GM12873 (cell line): ENCODE data around the gene OSBPL5.

Experiments used
- TF ChIP-seq, protein P1 (sequence below): IDR thresholded peaks from 2 replicates; pipeline ENCODE4 v1.5.1; 2012; ENCODE audit warnings: low read depth, mild to moderate bottlenecking, moderate library complexity, low read length, control low read depth; ENCODE audit not compliant: insufficient read depth; ENCODE audit errors: missing control alignments

Gene OSBPL5

DNA sequence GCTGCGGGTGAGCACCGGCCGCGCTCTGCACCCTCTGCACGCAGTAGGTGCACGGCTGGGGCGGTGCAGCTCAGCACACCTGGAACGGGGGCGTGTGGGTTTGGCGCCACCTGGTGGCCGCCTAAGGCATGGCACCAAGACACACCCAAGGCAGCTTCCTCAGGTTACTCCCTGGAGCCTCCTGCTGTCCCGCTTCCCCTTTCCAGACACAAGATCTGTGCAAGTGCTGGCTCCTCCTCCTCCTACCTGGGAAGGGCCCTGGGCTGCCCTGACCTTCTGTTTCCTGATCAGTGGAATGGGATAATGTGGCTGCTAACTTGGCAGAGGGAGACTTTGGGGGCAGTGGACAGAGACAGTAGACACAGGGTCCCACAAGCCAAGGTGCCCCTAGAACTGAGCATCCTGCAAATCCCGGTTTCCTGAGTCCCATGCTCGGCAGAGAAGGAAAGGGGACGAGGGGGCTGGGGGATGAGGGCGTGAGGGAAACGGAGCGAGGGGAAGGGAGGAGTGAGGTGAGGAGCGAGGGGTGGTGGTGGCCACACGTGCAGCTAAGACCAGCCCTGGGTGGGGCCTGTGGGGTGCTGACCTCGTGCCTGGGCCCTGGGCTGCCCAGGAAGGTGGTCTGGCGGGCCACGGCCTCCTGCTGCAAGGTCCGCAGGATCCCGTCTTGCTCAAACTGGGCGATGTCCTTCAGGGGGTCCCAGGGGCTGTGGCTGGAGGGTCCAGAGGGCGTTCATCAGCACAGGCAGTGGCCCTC lies 73.1 kb downstream of the OSBPL5 start:
- TF ChIP-seq, protein P1, sequence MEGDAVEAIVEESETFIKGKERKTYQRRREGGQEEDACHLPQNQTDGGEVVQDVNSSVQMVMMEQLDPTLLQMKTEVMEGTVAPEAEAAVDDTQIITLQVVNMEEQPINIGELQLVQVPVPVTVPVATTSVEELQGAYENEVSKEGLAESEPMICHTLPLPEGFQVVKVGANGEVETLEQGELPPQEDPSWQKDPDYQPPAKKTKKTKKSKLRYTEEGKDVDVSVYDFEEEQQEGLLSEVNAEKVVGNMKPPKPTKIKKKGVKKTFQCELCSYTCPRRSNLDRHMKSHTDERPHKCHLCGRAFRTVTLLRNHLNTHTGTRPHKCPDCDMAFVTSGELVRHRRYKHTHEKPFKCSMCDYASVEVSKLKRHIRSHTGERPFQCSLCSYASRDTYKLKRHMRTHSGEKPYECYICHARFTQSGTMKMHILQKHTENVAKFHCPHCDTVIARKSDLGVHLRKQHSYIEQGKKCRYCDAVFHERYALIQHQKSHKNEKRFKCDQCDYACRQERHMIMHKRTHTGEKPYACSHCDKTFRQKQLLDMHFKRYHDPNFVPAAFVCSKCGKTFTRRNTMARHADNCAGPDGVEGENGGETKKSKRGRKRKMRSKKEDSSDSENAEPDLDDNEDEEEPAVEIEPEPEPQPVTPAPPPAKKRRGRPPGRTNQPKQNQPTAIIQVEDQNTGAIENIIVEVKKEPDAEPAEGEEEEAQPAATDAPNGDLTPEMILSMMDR = peak; percentile 99

DNA sequence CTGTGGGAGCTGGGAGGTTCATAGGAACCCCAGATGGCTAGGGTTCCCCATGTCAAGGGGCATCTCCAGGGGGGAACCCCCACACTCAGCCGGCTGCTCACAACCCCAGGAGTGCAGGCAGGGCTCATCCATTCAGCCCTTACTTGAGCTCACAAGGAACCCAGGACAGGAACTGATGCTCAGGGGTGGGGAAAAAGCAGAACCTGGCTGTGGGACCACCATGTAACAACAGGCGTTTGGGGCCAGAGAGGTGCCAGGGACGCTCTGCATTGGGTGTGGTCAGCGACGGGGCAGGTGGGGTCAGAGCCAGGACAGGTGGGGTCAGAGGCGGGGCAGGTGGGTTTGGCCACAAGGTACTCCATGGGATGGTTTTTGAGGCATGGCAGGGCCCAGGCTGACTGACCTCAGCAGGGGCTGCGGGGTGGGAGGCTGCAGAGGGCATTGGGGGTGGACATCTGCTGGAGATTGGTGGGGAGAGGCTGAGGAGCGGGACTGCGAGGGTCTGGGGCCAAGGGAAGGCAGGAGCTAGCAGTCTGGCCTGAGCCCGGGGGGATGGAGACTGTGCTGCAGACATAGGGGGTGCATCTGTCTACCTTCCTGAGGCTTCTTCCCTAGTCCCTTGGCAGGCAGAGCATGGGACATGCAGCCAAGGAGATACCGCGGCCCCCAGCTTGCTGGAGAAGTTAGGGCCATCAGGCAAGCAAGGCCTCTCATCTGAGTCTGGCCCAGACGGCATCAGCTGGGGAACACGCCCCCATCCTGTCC lies 73.8 kb downstream of the OSBPL5 start:
- TF ChIP-seq, protein P1 = no peak

DNA sequence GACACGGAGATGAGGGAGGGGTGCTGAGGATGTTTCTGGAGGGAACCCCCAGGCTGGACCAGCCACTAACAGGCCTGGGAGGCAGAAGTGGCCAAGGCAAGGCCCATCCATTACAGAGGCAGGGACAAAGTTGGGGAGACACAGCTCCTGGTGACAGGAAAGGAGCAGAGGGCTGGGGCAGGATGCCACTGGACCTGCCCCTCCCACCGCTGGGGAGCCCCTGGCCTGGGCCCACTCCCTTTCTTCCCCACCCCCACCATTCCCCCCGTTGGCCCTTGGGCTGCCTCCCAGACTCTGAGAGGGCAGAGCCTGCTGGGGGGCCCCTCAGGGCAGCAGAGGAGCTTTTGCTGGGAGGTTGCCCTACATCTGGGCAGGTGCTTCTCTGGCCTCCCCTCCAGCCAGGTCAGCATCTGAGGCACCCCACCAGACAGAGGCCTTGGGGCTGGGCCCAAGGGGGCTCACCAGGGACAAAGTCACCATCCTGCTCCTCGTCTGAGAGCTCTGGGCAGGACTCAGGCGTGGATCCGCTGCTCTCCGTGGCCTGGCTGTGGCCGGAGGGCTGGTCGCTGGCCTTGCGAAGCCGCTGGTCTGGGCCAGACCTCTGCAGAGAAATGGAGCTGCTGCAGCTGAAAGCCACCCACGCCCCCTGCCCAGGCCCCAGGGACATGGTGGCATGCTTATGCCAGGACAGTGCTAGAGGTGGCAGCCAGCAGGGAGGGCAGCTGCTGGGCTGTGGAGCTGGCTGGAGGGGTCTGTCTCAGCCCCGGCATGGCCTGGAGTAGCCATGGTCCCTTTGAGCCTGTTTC lies 74.8 kb downstream of the OSBPL5 start:
- TF ChIP-seq, protein P1 = no peak

DNA sequence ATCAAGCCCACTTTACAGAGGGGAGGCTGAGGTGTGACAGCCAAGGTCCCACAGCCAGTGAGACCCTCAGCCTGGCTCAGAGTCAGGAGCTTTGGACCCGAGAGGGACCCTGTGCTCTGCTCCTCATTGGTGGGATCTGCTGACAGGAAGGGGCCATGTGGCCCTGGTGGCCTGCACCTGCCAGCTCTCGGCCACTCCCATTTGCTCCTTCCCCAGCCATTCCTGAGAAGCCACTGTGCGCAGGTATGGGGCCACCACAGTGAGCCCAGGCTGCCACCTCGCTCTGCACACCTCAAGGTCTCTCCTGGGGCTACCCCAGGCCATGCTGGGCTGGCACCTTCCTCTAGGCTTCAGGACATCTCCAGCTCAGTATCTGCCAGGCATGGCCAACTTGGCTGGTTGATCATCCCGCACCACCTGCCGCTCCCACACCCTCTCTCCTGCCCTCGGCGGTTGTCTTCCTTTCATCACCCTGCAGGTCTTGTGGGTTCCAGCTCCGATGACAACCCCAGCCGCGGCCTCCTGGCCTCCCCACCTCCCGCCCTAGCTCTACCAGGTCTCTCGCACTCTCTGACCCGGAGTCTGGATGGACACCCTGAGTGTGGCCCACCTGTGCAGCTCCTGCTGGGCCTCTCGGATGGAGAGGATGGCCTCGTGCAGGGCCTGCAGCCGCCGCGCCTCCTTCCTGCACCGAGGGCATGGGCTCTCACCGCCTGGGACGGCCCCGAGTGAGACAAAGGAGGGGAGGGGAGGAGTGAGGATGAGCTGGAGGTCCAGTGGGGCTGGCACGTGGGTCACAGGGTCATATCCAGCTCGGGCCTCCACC lies 75.7 kb downstream of the OSBPL5 start:
- TF ChIP-seq, protein P1 = no peak

DNA sequence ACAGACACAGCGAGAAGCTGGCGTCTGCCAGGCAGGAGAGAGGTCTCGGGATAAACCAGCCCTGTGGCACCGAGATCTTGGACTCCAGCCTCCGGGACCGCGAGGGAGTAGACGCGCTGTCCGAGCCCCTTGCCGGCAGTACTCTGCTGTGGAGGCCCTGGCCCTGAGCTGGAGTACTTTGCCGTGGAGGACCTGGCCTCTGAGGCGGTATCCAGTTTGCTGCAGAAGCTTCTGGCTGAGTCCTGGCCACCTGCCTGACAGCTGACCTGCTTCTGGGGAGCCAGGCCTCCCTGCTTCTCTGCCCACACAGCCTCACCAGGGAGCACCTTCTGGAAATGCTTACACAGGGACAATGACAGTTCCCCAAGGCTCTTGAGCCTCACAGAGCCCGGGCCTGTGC lies 76.3 kb downstream of the OSBPL5 start:
- TF ChIP-seq, protein P1 = no peak

DNA sequence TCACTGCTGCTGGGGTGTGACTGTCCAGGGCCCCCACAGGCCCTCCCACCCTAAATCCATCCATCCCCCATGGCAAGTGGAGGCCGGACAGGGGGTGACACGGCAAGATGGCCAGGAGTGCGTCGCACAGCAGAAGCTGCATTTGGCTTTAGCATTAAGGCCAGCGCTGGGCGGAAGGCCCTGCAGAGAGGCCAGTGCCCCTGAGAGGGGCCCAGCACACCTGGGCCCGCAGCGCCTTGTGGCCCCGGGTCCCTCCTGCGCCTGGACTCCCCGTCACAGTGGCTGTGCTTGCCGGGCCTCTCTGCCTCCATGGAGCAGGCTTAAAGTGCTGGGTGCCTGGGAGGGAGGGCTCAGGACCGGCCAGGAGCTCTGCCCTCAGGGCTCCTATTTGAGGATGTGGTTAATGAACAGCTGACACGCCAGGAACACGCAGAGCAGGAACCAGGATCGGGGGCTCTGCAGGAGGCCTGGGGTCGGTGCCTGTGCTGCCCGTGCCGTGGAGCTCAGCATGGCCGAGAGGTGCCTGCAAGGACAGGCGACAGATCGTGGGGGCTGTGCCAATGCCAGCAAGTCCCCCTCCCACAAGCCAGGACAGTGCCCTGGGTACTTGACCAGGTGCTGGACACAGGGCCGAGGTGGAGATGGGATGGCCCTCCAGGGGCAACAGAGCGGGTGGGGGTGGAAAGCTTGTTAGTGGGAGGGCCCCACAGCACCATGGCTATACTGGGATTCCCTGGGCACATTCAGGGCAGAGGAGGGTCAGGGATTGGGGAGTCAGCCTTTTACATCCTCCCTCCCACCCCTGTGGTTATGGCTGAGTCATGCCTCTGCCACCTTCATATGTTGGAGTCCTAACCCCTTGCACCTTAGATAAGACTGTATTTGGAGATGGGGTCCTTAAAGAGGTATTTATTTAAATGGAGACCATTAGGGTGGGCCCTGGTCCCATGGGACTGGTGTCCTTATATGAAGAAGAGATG lies 77.0 kb downstream of the OSBPL5 start:
- TF ChIP-seq, protein P1 = no peak
